Naive thymus-derived CD4-positive, alpha-beta T cell (primary cell): ENCODE results near the gene CDC40. TPM values are rescaled to one million over a fixed set of nuclear protein-coding genes. Genes with fewer than 3 reads are reported as not detected.

Experiments
- ATAC-seq: fragments of 150-1000 bp; cut with Tn5 transposase; 2 replicates; pipeline ENCODE4 v1.10.0; 2021; ENCODE audit warnings: mild to moderate bottlenecking, moderate library complexity
- CTCF ChIA-PET: fragments of 350-600 bp; sonication (Branson Sonifier 250); formaldehyde crosslinking; loops from one replicate; lab custom pipeline; 2021; ENCODE audit warnings: antibody characterized with exemption; lab: Charles Lee
- POLR2A ChIA-PET: fragments of 350-600 bp; sonication (Branson Sonifier 250); formaldehyde crosslinking; loops from one replicate; lab custom pipeline; 2021; ENCODE audit warnings: antibody characterized with exemption, inconsistent platforms; lab: Charles Lee
- DNase-seq, 9 donors: peaks; one replicate each; pipeline versions ENCODE4 v3.0.0 to v3.0.0-alpha.2; 2020 to 2022; ENCODE audit warnings: mixed read lengths in 1 of 9
- H3K27ac ChIP-seq: one replicate; pipeline ENCODE4 v1.7.0; 2013; ENCODE audit warnings: mild to moderate bottlenecking, low read depth, low read length, moderate library complexity
- H3K27me3 ChIP-seq, 2 donors: one replicate each; pipeline ENCODE4 v1.7.0; 2013; ENCODE audit warnings: low read length in 2 of 2, mild to moderate bottlenecking in 2 of 2, moderate library complexity in 2 of 2; ENCODE audit not compliant: control insufficient read depth in 2 of 2, insufficient read depth in 2 of 2
- H3K36me3 ChIP-seq, 3 experiments: 1 replicate in 2 of 3; 2 replicates in 1 of 3; pipeline ENCODE4 v1.7.0; 2013; ENCODE audit warnings: low read length in 3 of 3, mild to moderate bottlenecking in 3 of 3, moderate library complexity in 1 of 3; ENCODE audit not compliant: insufficient read depth in 3 of 3, control insufficient read depth in 2 of 3
- H3K4me1 ChIP-seq, 2 donors: one replicate each; pipeline ENCODE4 v1.7.0; 2013; ENCODE audit warnings: low read length in 2 of 2, mild to moderate bottlenecking in 2 of 2, moderate library complexity in 1 of 2; ENCODE audit not compliant: control insufficient read depth in 2 of 2, insufficient read depth in 2 of 2
- H3K4me3 ChIP-seq: 2 replicates; pipeline ENCODE4 v1.7.0; 2013; ENCODE audit warnings: mild to moderate bottlenecking, low read length
- H3K9me3 ChIP-seq, 3 experiments: 1 replicate in 2 of 3; 2 replicates in 1 of 3; pipeline ENCODE4 v1.7.0; 2013; ENCODE audit warnings: low read length in 3 of 3; ENCODE audit not compliant: control insufficient read depth in 2 of 3
- H3K27ac Mint-ChIP-seq, 9 donors: one replicate each; pipeline ENCODE4 v1.8.0; 2020 to 2022; ENCODE audit warnings: mixed read lengths in 9 of 9, mild to moderate bottlenecking in 8 of 9, moderate library complexity in 5 of 9, inconsistent platforms in 2 of 9
- H3K27me3 Mint-ChIP-seq, 5 donors: one replicate each; pipeline ENCODE4 v1.8.0; 2021 to 2022; ENCODE audit warnings: mixed read lengths in 5 of 5, mild to moderate bottlenecking in 1 of 5
- H3K36me3 Mint-ChIP-seq, 5 donors: one replicate each; pipeline ENCODE4 v1.8.0; 2020 to 2022; ENCODE audit warnings: mixed read lengths in 5 of 5, mild to moderate bottlenecking in 3 of 5, inconsistent platforms in 1 of 5
- H3K4me1 Mint-ChIP-seq, 7 donors: one replicate each; pipeline ENCODE4 v1.8.0; 2020 to 2022; ENCODE audit warnings: mixed read lengths in 7 of 7, mild to moderate bottlenecking in 3 of 7, inconsistent platforms in 1 of 7
- H3K4me3 Mint-ChIP-seq, 10 donors: one replicate each; pipeline ENCODE4 v1.8.0; 2020 to 2022; ENCODE audit warnings: mild to moderate bottlenecking in 10 of 10, mixed read lengths in 10 of 10, moderate library complexity in 6 of 10, inconsistent platforms in 2 of 10
- H3K9me3 Mint-ChIP-seq, 11 donors: one replicate each; pipeline ENCODE4 v1.8.0; 2020 to 2022; ENCODE audit warnings: mixed read lengths in 11 of 11, mild to moderate bottlenecking in 4 of 11, inconsistent platforms in 1 of 11, moderate library complexity in 1 of 11
- intact Hi-C, 2 donors: fragments of 100-400 bp; cut with micrococcal nuclease; formaldehyde crosslinking; loops; one replicate each; pipeline ENCODE4 v1.15.1; 2023
- polyA plus RNA-seq, 2 donors: library from polyadenylated mRNA; unstranded; fragments of 300-500 nt; fragmentation: Illumina TruSeq; gene quantifications; one replicate each; pipeline ENCODE4 v1.2.3, GENCODE V29; 2021
- total RNA-seq, 6 experiments: library from RNA in 5 of 6; stranded (reverse) in 5 of 6; gene quantifications; 1 replicate in 5 of 6; 2 replicates in 1 of 6; pipeline ENCODE4 v1.2.3 and lab custom pipeline; 2021 to 2026

The CDC40 gene
- total and polyA plus RNA-seq, 7 experiments from 2014 or later: 21.3 to 40.6 (median 32.2) TPM

GRCh38 chr6:110196874-110197273 is 16.6 kb downstream of the CDC40 start:
- Histone ChIP-seq H3K27ac (no peak overlapping the region), H3K4me3 (no peak overlapping the region), H3K4me1 (peaks cover 0 to 5% of the 10 kb centered on the region in 2 donors), H3K27me3 (no peaks in the 10 kb centered on the region), H3K36me3 (peaks cover 0 to 13% (median 0%) of the 10 kb centered on the region in 3 experiments), H3K9me3 (no peaks in the 10 kb centered on the region)
- no peak for DNase-seq
- Mint-ChIP-seq H3K27ac (no peak overlapping the region), H3K4me3 (no peak overlapping the region), H3K4me1 (peaks cover 7 to 64% (median 42%) of the 10 kb centered on the region in 7 donors), H3K9me3 (no peaks in the 10 kb centered on the region), H3K27me3 (no peaks in the 10 kb centered on the region), H3K36me3 (peaks cover 0 to 17% (median 13%) of the 10 kb centered on the region in 5 donors)
- no peak for ATAC-seq
- intact Hi-C loops: no loop called here
- CTCF ChIA-PET: no interaction called here
- POLR2A ChIA-PET: no interaction called here

- intact Hi-C loops: no loop called here
- no peaks in the 10 kb centered on the region for H3K4me1 ChIP-seq
- H3K27me3 Mint-ChIP-seq: no peaks in the 10 kb centered on the region
- ATAC-seq: no peak
- H3K9me3 ChIP-seq: no peaks in the 10 kb centered on the region
- ChIA-PET CTCF (interaction anchor here (0.5 to 1.0 kb wide), 2 partner anchors 9 to 159 kb away, joined by 3 to 4 read pairs; no protein-coding TSS in a partner anchor), POLR2A (interaction anchor here (0.7 kb wide), 1 partner anchor 610 kb away, joined by 3 read pairs; no protein-coding TSS in a partner anchor)
- no peaks in the 10 kb centered on the region for H3K27me3 ChIP-seq
- H3K27ac Mint-ChIP-seq: no peak overlapping the region
- H3K4me1 Mint-ChIP-seq: peaks cover 7 to 66% (median 44%) of the 10 kb centered on the region in 7 donors
- H3K4me3 ChIP-seq: no peak overlapping the region
- DNase-seq: no peak
- no peak overlapping the region for H3K4me3 Mint-ChIP-seq
- H3K36me3 ChIP-seq: peaks cover 0 to 9% (median 0%) of the 10 kb centered on the region in 3 experiments
- H3K9me3 Mint-ChIP-seq: no peaks in the 10 kb centered on the region
- H3K36me3 Mint-ChIP-seq: peaks cover 0 to 17% (median 13%) of the 10 kb centered on the region in 5 donors
- H3K27ac ChIP-seq: no peak overlapping the region
Observed at GRCh38 chr6:110198561-110198960, 18.3 kb downstream of the CDC40 start.

- ChIA-PET POLR2A (no interaction called here), CTCF (no interaction called here)
- H3K36me3 Mint-ChIP-seq: peaks cover 0 to 10% (median 5%) of the 10 kb centered on the region in 5 donors
- no peak overlapping the region for H3K4me3 Mint-ChIP-seq
- H3K9me3 Mint-ChIP-seq: no peaks in the 10 kb centered on the region
- ATAC-seq (no peak), DNase-seq (no peak)
- H3K36me3 ChIP-seq: no peaks in the 10 kb centered on the region
- H3K4me1 ChIP-seq: no peaks in the 10 kb centered on the region
- no peak overlapping the region for H3K27ac Mint-ChIP-seq
- no peak overlapping the region for H3K4me3 ChIP-seq
- no peak overlapping the region for H3K27ac ChIP-seq
- no peaks in the 10 kb centered on the region for H3K9me3 ChIP-seq
- intact Hi-C loops: loop anchor here in 1 of 2 donors (2.0 kb wide), 1 partner anchor 21 kb away; the partner anchor contains the start of gene CDC40
- H3K4me1 Mint-ChIP-seq: peaks cover 3 to 48% (median 32%) of the 10 kb centered on the region in 7 donors
- no peaks in the 10 kb centered on the region for H3K27me3 ChIP-seq
- H3K27me3 Mint-ChIP-seq: no peaks in the 10 kb centered on the region
Observed at GRCh38 chr6:110201151-110201884, 21.1 kb downstream of the CDC40 start.

- Mint-ChIP-seq H3K27me3 (no peaks in the 10 kb centered on the region), H3K4me3 (no peak overlapping the region), H3K4me1 (peaks cover 1 to 9% (median 5%) of the 10 kb centered on the region in 7 donors), H3K9me3 (no peaks in the 10 kb centered on the region), H3K27ac (no peak overlapping the region), H3K36me3 (peaks cover 9 to 39% (median 20%) of the 10 kb centered on the region in 5 donors)
- no peaks in the 10 kb centered on the region for H3K9me3 ChIP-seq
- DNase-seq (no peak), ATAC-seq (no peak)
- ChIA-PET POLR2A (no interaction called here), CTCF (interaction anchor here (0.7 kb wide), 1 partner anchor 9 kb away, joined by 3 read pairs; no protein-coding TSS in a partner anchor)
- no peaks in the 10 kb centered on the region for H3K4me1 ChIP-seq
- H3K36me3 ChIP-seq: peaks cover 9 to 33% (median 11%) of the 10 kb centered on the region in 3 experiments
- no peak overlapping the region for H3K4me3 ChIP-seq
- no peak overlapping the region for H3K27ac ChIP-seq
- H3K27me3 ChIP-seq: no peaks in the 10 kb centered on the region
- intact Hi-C loops: no loop called here
Observed at GRCh38 chr6:110207652-110208051, 27.4 kb downstream of the CDC40 start.

GRCh38 chr6:110211753-110212152 is 31.5 kb downstream of the CDC40 start:
- ATAC-seq (no peak), DNase-seq (no peak)
- intact Hi-C loops: no loop called here
- peaks cover 19 to 56% (median 37%) of the 10 kb centered on the region in 5 donors for H3K36me3 Mint-ChIP-seq
- no peak overlapping the region for H3K4me3 Mint-ChIP-seq
- ChIA-PET POLR2A (no interaction called here), CTCF (no interaction called here)
- peaks cover 0 to 2% (median 0%) of the 10 kb centered on the region in 7 donors for H3K4me1 Mint-ChIP-seq
- H3K9me3 Mint-ChIP-seq: no peaks in the 10 kb centered on the region
- no peaks in the 10 kb centered on the region for H3K27me3 ChIP-seq
- no peak overlapping the region for H3K27ac ChIP-seq
- H3K9me3 ChIP-seq: no peaks in the 10 kb centered on the region
- no peaks in the 10 kb centered on the region for H3K27me3 Mint-ChIP-seq
- H3K4me3 ChIP-seq: no peak overlapping the region
- H3K36me3 ChIP-seq: peaks cover 9 to 70% (median 18%) of the 10 kb centered on the region in 3 experiments
- H3K4me1 ChIP-seq: no peaks in the 10 kb centered on the region
- H3K27ac Mint-ChIP-seq: no peak overlapping the region

- peaks cover 5 to 79% (median 22%) of the 10 kb centered on the region in 3 experiments for H3K36me3 ChIP-seq
- no peak overlapping the region for H3K4me3 ChIP-seq
- ChIA-PET CTCF (no interaction called here), POLR2A (no interaction called here)
- intact Hi-C loops: no loop called here
- H3K27ac ChIP-seq: no peak overlapping the region
- no peak overlapping the region for H3K27ac Mint-ChIP-seq
- peaks cover 19 to 67% (median 46%) of the 10 kb centered on the region in 5 donors for H3K36me3 Mint-ChIP-seq
- no peaks in the 10 kb centered on the region for H3K27me3 Mint-ChIP-seq
- DNase-seq: no peak
- no peak for ATAC-seq
- no peaks in the 10 kb centered on the region for H3K9me3 Mint-ChIP-seq
- no peaks in the 10 kb centered on the region for H3K27me3 ChIP-seq
- no peaks in the 10 kb centered on the region for H3K4me1 ChIP-seq
- no peak overlapping the region for H3K4me3 Mint-ChIP-seq
- no peaks in the 10 kb centered on the region for H3K4me1 Mint-ChIP-seq
- no peaks in the 10 kb centered on the region for H3K9me3 ChIP-seq
Observed at GRCh38 chr6:110214338-110214737, 34.1 kb downstream of the CDC40 start.
